Body of pancreas (tissue), 4 donors: Measurements from ENCODE around the gene PRSS36.

Experiments
- CTCF ChIP-seq, 7 experiments: fragments of 450-650 bp in 4 of 7; fragments of 200-600 bp in 3 of 7; sonication (generic) in 3 of 7; IDR thresholded peaks; one replicate each; pipeline ENCODE4 v1.5.1; 2016 to 2019; ENCODE audit warnings: antibody characterized with exemption in 7 of 7
- POLR2A ChIP-seq, 3 donors: fragments of 450-650 bp; IDR thresholded peaks; one replicate each; pipeline ENCODE4 v1.6.1; 2016; ENCODE audit warnings: antibody characterized with exemption in 3 of 3, mild to moderate bottlenecking in 2 of 3

- TF ChIP-seq CTCF (IDR thresholded peaks at IDR 0.05) (no peak), POLR2A (IDR thresholded peaks at IDR 0.05) (no peak)
Observed at GRCh38 chr16:31186176-31186575, 36.3 kb upstream of the PRSS36 start.
